HCT116 (cell line): ENCODE results near the gene CYP46A1. TPM values are rescaled to one million over a fixed set of nuclear protein-coding genes. Genes with fewer than 3 reads are reported as not detected.
A peak's percentile ranks its signal among the peaks of the same experiment; 100 is the strongest.

Source experiments
- ATAC-seq: fragments of 200-7000 bp; cut with Tn5 transposase; 2 replicates; pipeline ENCODE4 v1.9.1; 2020; ENCODE audit warnings: mild to moderate bottlenecking, moderate library complexity
- BruUV-seq: library from RNA; stranded (reverse); fragments of 400-500 nt; replicated peaks from 2 replicates; lab custom pipeline; 2021; lab: Mats Ljungman, UMichigan
- CTCF ChIA-PET: fragments of 300-600 bp; sonication (Branson Sonifier 250); formaldehyde crosslinking; loops from one replicate; lab custom pipeline; 2021; ENCODE audit warnings: antibody characterized with exemption; lab: Charles Lee
- POLR2A ChIA-PET: fragments of 300-600, 350-600 bp; sonication (Branson Sonifier 250); formaldehyde crosslinking; loops from one replicate; lab custom pipeline; 2021; ENCODE audit warnings: antibody characterized with exemption; lab: Charles Lee
- RAD21 ChIA-PET, 2 experiments: fragments of 300-600 bp; sonication (Branson Sonifier 250); formaldehyde crosslinking; loops; one replicate each; lab custom pipeline; 2023; ENCODE audit warnings: low total read pairs in 2 of 2; ENCODE audit not compliant: uncharacterized antibody in 2 of 2, unreplicated experiment in 2 of 2, low non-redundant PET in 1 of 2; lab: Charles Lee
- DNase-seq: peaks from one replicate; pipeline ENCODE4 v3.0.0-alpha.2; 2010; ENCODE audit warnings: low read depth, low spot score
- H2AFZ ChIP-seq: fragments of 200-600 bp; shearing (Covaris generic), sonication (generic); 2 replicates; pipeline ENCODE4 v1.6.1; 2017; ENCODE audit warnings: low read depth, mixed run types, mixed read lengths, antibody characterized with exemption, low read length; ENCODE audit not compliant: poor library complexity, severe bottlenecking
- H3K27ac ChIP-seq: 2 replicates; pipeline ENCODE4 v1.5.1; 2012; ENCODE audit warnings: low read depth, low read length
- H3K27me3 ChIP-seq: fragments of 200-600 bp; sonication (generic); 2 replicates; pipeline ENCODE4 v1.6.1; 2016; ENCODE audit warnings: mixed run types, low read length, mixed read lengths; ENCODE audit not compliant: insufficient read depth
- H3K36me3 ChIP-seq, 2 experiments: fragments of 200-500 bp in 1 of 2; fragments of 200-600 bp in 1 of 2; sonication (Bioruptor generic) in 1 of 2; sonication (generic) in 1 of 2; 2 replicates each; pipeline versions ENCODE4 v1.5.1 to v1.6.1; 2014 to 2016; ENCODE audit warnings: low read length in 2 of 2, inconsistent platforms in 1 of 2, mixed read lengths in 1 of 2, mixed run types in 1 of 2; ENCODE audit not compliant: insufficient read depth in 2 of 2, control insufficient read depth in 1 of 2
- H3K4me1 ChIP-seq, 2 experiments: fragments of 200-600 bp in 1 of 2; sonication (generic) in 1 of 2; 2 replicates each; pipeline versions ENCODE4 v1.5.1 to v1.6.1; 2012 to 2017; ENCODE audit warnings: low read length in 2 of 2, inconsistent platforms in 1 of 2, mild to moderate bottlenecking in 1 of 2, mixed read lengths in 1 of 2, mixed run types in 1 of 2, moderate library complexity in 1 of 2; ENCODE audit not compliant: insufficient read depth in 2 of 2, control insufficient read depth in 1 of 2
- H3K4me2 ChIP-seq: fragments of 200-600 bp; sonication (generic); 2 replicates; pipeline ENCODE4 v1.6.1; 2017; ENCODE audit warnings: mixed run types, low read length, mixed read lengths
- H3K4me3 ChIP-seq, 2 experiments: fragments of 200-600 bp in 1 of 2; sonication (generic) in 1 of 2; replicated peaks in 1 of 2; 2 replicates each; pipeline ENCODE4 v1.5.1; 2011 to 2016; ENCODE audit warnings: low read length in 2 of 2, control low read depth in 1 of 2, low read depth in 1 of 2, mild to moderate bottlenecking in 1 of 2, mixed read lengths in 1 of 2, mixed run types in 1 of 2
- H3K79me2 ChIP-seq: fragments of 200-600 bp; sonication (generic); 2 replicates; pipeline ENCODE4 v1.6.1; 2017; ENCODE audit warnings: mild to moderate bottlenecking, mixed run types, low read length, moderate library complexity, mixed read lengths; ENCODE audit not compliant: insufficient read depth
- H3K9ac ChIP-seq: fragments of 200-600 bp; sonication (generic); 2 replicates; pipeline ENCODE4 v1.6.1; 2016; ENCODE audit warnings: low read length, mixed read lengths
- H3K9me2 ChIP-seq: fragments of 200-600 bp; sonication (generic), shearing (Covaris generic); 2 replicates; pipeline ENCODE4 v1.6.1; 2017; ENCODE audit warnings: mixed run types, mild to moderate bottlenecking, moderate library complexity; ENCODE audit not compliant: insufficient read depth
- H3K9me3 ChIP-seq, 2 experiments: fragments of 200-500 bp in 1 of 2; fragments of 200-600 bp in 1 of 2; sonication (Bioruptor generic) in 1 of 2; sonication (generic) in 1 of 2; 2 replicates each; pipeline ENCODE4 v1.6.1; 2014 to 2017; ENCODE audit warnings: low read length in 2 of 2, mixed read lengths in 2 of 2, inconsistent platforms in 1 of 2, low read depth in 1 of 2, mild to moderate bottlenecking in 1 of 2, mixed run types in 1 of 2, moderate library complexity in 1 of 2; ENCODE audit not compliant: control insufficient read depth in 1 of 2, insufficient read depth in 1 of 2
- H4K20me1 ChIP-seq: fragments of 200-600 bp; sonication (generic), shearing (Covaris generic); 2 replicates; pipeline ENCODE4 v1.6.1; 2017; ENCODE audit warnings: mixed run types, mild to moderate bottlenecking, moderate library complexity; ENCODE audit not compliant: insufficient read depth
- CBX3 ChIP-seq: IDR thresholded peaks from 2 replicates; pipeline ENCODE4 v1.6.1; 2012; ENCODE audit warnings: low read depth
- CEBPB ChIP-seq: IDR thresholded peaks from 2 replicates; pipeline ENCODE4 v1.6.1; 2012; ENCODE audit warnings: low read depth
- CTCF ChIP-seq, 3 experiments: fragments of 200-600 bp in 1 of 3; sonication (generic) in 1 of 3; IDR thresholded peaks in 2 of 3; conservative IDR thresholded peaks in 1 of 3; 2 replicates each; pipeline ENCODE4 v1.5.1; 2012 to 2017; ENCODE audit warnings: low read depth in 2 of 3, low read length in 2 of 3, antibody characterized with exemption in 1 of 3, borderline replicate concordance in 1 of 3, control low read depth in 1 of 3, mild to moderate bottlenecking in 1 of 3, mixed read lengths in 1 of 3, mixed run types in 1 of 3, moderate library complexity in 1 of 3; ENCODE audit not compliant: insufficient read depth in 1 of 3
- ELF1 ChIP-seq: IDR thresholded peaks from 2 replicates; pipeline ENCODE4 v1.6.1; 2012; ENCODE audit warnings: low read depth, borderline replicate concordance
- EZH2 ChIP-seq: fragments of 200-600 bp; sonication (generic); IDR thresholded peaks from 2 replicates; pipeline ENCODE4 v1.6.1; 2017; ENCODE audit warnings: antibody characterized with exemption, mixed run types
- EZH2phosphoT487 ChIP-seq: fragments of 200-600 bp; IDR thresholded peaks from 2 replicates; pipeline ENCODE4 v1.6.1; 2018; ENCODE audit warnings: antibody characterized with exemption, borderline replicate concordance
- FOSL1 ChIP-seq: IDR thresholded peaks from 2 replicates; pipeline ENCODE4 v1.6.1; 2012; ENCODE audit warnings: low read depth
- JUND ChIP-seq: IDR thresholded peaks from 2 replicates; pipeline ENCODE4 v1.6.1; 2012
- POLR2A ChIP-seq: IDR thresholded peaks from 2 replicates; pipeline ENCODE4 v1.7.0; 2011; ENCODE audit warnings: borderline replicate concordance; ENCODE audit not compliant: insufficient read depth, insufficient read length; ENCODE audit errors: extremely low read depth
- POLR2AphosphoS5 ChIP-seq: IDR thresholded peaks from 2 replicates; pipeline ENCODE4 v1.6.1; 2011; ENCODE audit warnings: mild to moderate bottlenecking, low read depth, low read length, moderate library complexity
- RAD21 ChIP-seq: IDR thresholded peaks from 2 replicates; pipeline ENCODE4 v1.6.1; 2012; ENCODE audit warnings: low read depth, mild to moderate bottlenecking
- SIN3A ChIP-seq: IDR thresholded peaks from 2 replicates; pipeline ENCODE4 v1.6.1; 2012; ENCODE audit warnings: low read depth
- SP1 ChIP-seq: IDR thresholded peaks from 2 replicates; pipeline ENCODE4 v1.6.1; 2012; ENCODE audit warnings: low read depth
- SRF ChIP-seq: IDR thresholded peaks from 2 replicates; pipeline ENCODE4 v1.6.1; 2012; ENCODE audit warnings: low read depth
- TCF7L2 ChIP-seq: IDR thresholded peaks from 2 replicates; pipeline ENCODE4 v1.7.0; 2011; ENCODE audit warnings: borderline replicate concordance, inconsistent platforms; ENCODE audit not compliant: insufficient read depth, insufficient read length; ENCODE audit errors: extremely low read depth
- YY1 ChIP-seq: IDR thresholded peaks from 2 replicates; pipeline ENCODE4 v1.6.1; 2011; ENCODE audit warnings: low read length, low read depth, moderate library complexity, mild to moderate bottlenecking; ENCODE audit not compliant: insufficient replicate concordance; ENCODE audit errors: extremely low read depth
- ZNF274 ChIP-seq: fragments of 200-500 bp; sonication (Bioruptor generic); IDR thresholded peaks from 2 replicates; pipeline ENCODE4 v1.6.1; 2014; ENCODE audit warnings: mild to moderate bottlenecking, low read depth, low read length, inconsistent platforms
- intact Hi-C: fragments of 100-400 bp; cut with micrococcal nuclease; formaldehyde crosslinking; loops from 2 replicates; pipeline ENCODE4 v1.10.0; 2022
- total RNA-seq: library from RNA; stranded (reverse); gene quantifications from one replicate; pipeline ENCODE4 v1.2.1, GENCODE V29; 2021; ENCODE audit not compliant: unreplicated experiment
- TF ChIP-seq, protein P1 (sequence below): IDR thresholded peaks from 2 replicates; pipeline ENCODE4 v1.6.1; 2012
- TF ChIP-seq, protein P2 (sequence below): IDR thresholded peaks from 2 replicates; pipeline ENCODE4 v1.6.1; 2012

CYP46A1 gene
- total RNA-seq, 1 experiment from 2014 or later = 0.76 TPM

- CTCF ChIA-PET = no interaction called here
- BruUV-seq = no TSS peak
- Histone ChIP-seq H3K36me3 (no peaks in the 10 kb centered on the region), H3K4me3 (no peak overlapping the region), H3K27me3 (no peaks in the 10 kb centered on the region), H3K27ac (no peak overlapping the region), H2AFZ (no peak overlapping the region), H3K9me3 (peaks cover 0 to 11% of the 10 kb centered on the region in 2 experiments; a peak in 2 of 4 replicates), H3K79me2 (no peaks in the 10 kb centered on the region), H3K4me1 (peaks cover 0 to 15% of the 10 kb centered on the region in 2 experiments; a peak in 2 of 4 replicates), H3K9me2 (no peaks in the 10 kb centered on the region), H3K9ac (no peak overlapping the region), H4K20me1 (no peaks in the 10 kb centered on the region), H3K4me2 (no peak overlapping the region)
- TF ChIP-seq RAD21 (no peak), CBX3 (peak; percentile 53; the same call in 1 of the 2 replicates), ZNF274 (no peak), POLR2A (no peak)
- RAD21 ChIA-PET = no interaction called here
- DNase-seq = no peak
- ATAC-seq = no peak
- POLR2A ChIA-PET = no interaction called here
- intact Hi-C loops = no loop called here
Measured at GRCh38 chr14:99678198-99678597, 5.9 kb upstream of the CYP46A1 start.

- Histone ChIP-seq H3K9me2 (no peaks in the 10 kb centered on the region), H3K9ac (no peak overlapping the region), H2AFZ (no peak overlapping the region), H3K9me3 (peaks cover 0 to 11% of the 10 kb centered on the region in 2 experiments; a peak in 2 of 4 replicates), H3K79me2 (no peaks in the 10 kb centered on the region), H3K4me3 (no peak overlapping the region), H3K4me1 (peaks cover 0 to 19% of the 10 kb centered on the region in 2 experiments; a peak in 2 of 4 replicates), H3K4me2 (no peak overlapping the region), H3K36me3 (no peaks in the 10 kb centered on the region), H3K27ac (no peak overlapping the region), H3K27me3 (no peaks in the 10 kb centered on the region), H4K20me1 (no peaks in the 10 kb centered on the region)
- intact Hi-C loops = no loop called here
- POLR2A ChIA-PET = no interaction called here
- ATAC-seq = no peak
- RAD21 ChIA-PET = no interaction called here
- no peak for DNase-seq
- TF ChIP-seq, protein P1, sequence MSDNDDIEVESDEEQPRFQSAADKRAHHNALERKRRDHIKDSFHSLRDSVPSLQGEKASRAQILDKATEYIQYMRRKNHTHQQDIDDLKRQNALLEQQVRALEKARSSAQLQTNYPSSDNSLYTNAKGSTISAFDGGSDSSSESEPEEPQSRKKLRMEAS = no peak
- TF ChIP-seq FOSL1 (no peak), YY1 (no peak), ELF1 (no peak), CEBPB (no peak), SRF (no peak), SIN3A (no peak), JUND (no peak), POLR2AphosphoS5 (no peak), SP1 (no peak), EZH2phosphoT487 (no peak), CTCF (IDR thresholded peaks at IDR 0.05 in 2 of 3, conservative IDR thresholded peaks at IDR 0.05 in 1 of 3; ENCODE audit: borderline replicate concordance in 1 of 3, insufficient read depth in 1 of 3, low read depth in 2 of 3, low read length in 2 of 3) (no peak), RAD21 (no peak), TCF7L2 (no peak), EZH2 (no peak)
- TF ChIP-seq, protein P2, sequence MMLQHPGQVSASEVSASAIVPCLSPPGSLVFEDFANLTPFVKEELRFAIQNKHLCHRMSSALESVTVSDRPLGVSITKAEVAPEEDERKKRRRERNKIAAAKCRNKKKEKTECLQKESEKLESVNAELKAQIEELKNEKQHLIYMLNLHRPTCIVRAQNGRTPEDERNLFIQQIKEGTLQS = no peak
- no TSS peak for BruUV-seq
- CTCF ChIA-PET = no interaction called here
Measured at GRCh38 chr14:99679111-99679510, 5.0 kb upstream of the CYP46A1 start.
